Prostate gland (tissue), 2 donors: Measurements from ENCODE around the gene NME3.

Experiments used
- CTCF ChIP-seq, 4 experiments: fragments of 200-600 bp in 2 of 4; fragments of 450-650 bp in 2 of 4; sonication (generic) in 2 of 4; IDR thresholded peaks; 1 replicate in 3 of 4; 2 replicates in 1 of 4; pipeline ENCODE4 v1.5.1; 2016 to 2019; ENCODE audit warnings: antibody characterized with exemption in 4 of 4, mild to moderate bottlenecking in 2 of 4, moderate library complexity in 2 of 4
- POLR2A ChIP-seq: fragments of 450-650 bp; IDR thresholded peaks from one replicate; pipeline ENCODE4 v1.6.1; 2016; ENCODE audit warnings: antibody characterized with exemption, mild to moderate bottlenecking
- POLR2AphosphoS5 ChIP-seq: sonication (generic); formaldehyde crosslinking; IDR thresholded peaks from one replicate; pipeline ENCODE4 v1.6.1; 2017; ENCODE audit warnings: antibody characterized with exemption

GRCh38 chr16:1790261-1790610, 18.9 kb upstream of the NME3 start:
- no peak for TF ChIP-seq CTCF (IDR thresholded peaks at IDR 0.05)
- no peak for TF ChIP-seq POLR2A
- no peak for TF ChIP-seq POLR2AphosphoS5
